HFF-Myc (cell line): ENCODE data around the gene CCDC192.

Source experiments
- DNase-seq: peaks from one replicate; pipeline ENCODE4 v3.0.0-alpha.2; 2011; ENCODE audit warnings: low read depth; ENCODE audit errors: extremely low read depth
- H3K4me3 ChIP-seq: replicated peaks from 2 replicates; pipeline ENCODE4 v1.5.1; 2011; ENCODE audit warnings: low read depth, mild to moderate bottlenecking, control low read depth, low read length
- CTCF ChIP-seq: IDR thresholded peaks from 2 replicates; pipeline ENCODE4 v1.5.1; 2012; ENCODE audit warnings: mild to moderate bottlenecking, low read depth, low read length, control low read depth; ENCODE audit errors: missing control alignments

CCDC192 gene

GRCh38 chr5:127813633-127814587, 110.7 kb downstream of the CCDC192 start:
- no peak overlapping the region for H3K4me3 ChIP-seq
- DNase-seq, result peak; percentile 65
- TF ChIP-seq CTCF, result no peak

- DNase-seq, result no peak
- H3K4me3 ChIP-seq, result no peak overlapping the region
- TF ChIP-seq CTCF, result no peak
Measured at GRCh38 chr5:127814588-127814973, 111.4 kb downstream of the CCDC192 start.

GRCh38 chr5:127820910-127821553, 117.8 kb downstream of the CCDC192 start:
- no peak for TF ChIP-seq CTCF
- no peak overlapping the region for H3K4me3 ChIP-seq
- no peak for DNase-seq

GRCh38 chr5:127821896-127822295, 118.7 kb downstream of the CCDC192 start:
- no peak overlapping the region for H3K4me3 ChIP-seq
- TF ChIP-seq CTCF, result no peak
- DNase-seq, result no peak

- H3K4me3 ChIP-seq, result no peak overlapping the region
- TF ChIP-seq CTCF, result no peak
- no peak for DNase-seq
Measured at GRCh38 chr5:127824126-127824525, 120.9 kb downstream of the CCDC192 start.

GRCh38 chr5:127826011-127826410, 122.8 kb downstream of the CCDC192 start:
- TF ChIP-seq CTCF, result no peak
- DNase-seq, result no peak
- H3K4me3 ChIP-seq, result no peak overlapping the region
